Astrocyte of the cerebellum (primary cell): ENCODE data around the gene KRTAP1-5.

Experiments
- DNase-seq: peaks from one replicate; pipeline ENCODE4 v3.0.0-alpha.2; 2011; ENCODE audit warnings: low read depth
- H3K4me3 ChIP-seq: 2 replicates; pipeline ENCODE4 v1.5.1; 2011; ENCODE audit warnings: mild to moderate bottlenecking, low read depth, low read length, moderate library complexity
- CTCF ChIP-seq: IDR thresholded peaks from 2 replicates; pipeline ENCODE4 v1.5.1; 2012; ENCODE audit warnings: low read length, low read depth, moderate library complexity, mild to moderate bottlenecking; ENCODE audit errors: missing control alignments
- in situ Hi-C: cut with HindIII; loops from 2 replicates; pipeline ENCODE4 v1.10.0; 2017; ENCODE audit warnings: low sequenced_read_pairs

Gene KRTAP1-5

DNA sequence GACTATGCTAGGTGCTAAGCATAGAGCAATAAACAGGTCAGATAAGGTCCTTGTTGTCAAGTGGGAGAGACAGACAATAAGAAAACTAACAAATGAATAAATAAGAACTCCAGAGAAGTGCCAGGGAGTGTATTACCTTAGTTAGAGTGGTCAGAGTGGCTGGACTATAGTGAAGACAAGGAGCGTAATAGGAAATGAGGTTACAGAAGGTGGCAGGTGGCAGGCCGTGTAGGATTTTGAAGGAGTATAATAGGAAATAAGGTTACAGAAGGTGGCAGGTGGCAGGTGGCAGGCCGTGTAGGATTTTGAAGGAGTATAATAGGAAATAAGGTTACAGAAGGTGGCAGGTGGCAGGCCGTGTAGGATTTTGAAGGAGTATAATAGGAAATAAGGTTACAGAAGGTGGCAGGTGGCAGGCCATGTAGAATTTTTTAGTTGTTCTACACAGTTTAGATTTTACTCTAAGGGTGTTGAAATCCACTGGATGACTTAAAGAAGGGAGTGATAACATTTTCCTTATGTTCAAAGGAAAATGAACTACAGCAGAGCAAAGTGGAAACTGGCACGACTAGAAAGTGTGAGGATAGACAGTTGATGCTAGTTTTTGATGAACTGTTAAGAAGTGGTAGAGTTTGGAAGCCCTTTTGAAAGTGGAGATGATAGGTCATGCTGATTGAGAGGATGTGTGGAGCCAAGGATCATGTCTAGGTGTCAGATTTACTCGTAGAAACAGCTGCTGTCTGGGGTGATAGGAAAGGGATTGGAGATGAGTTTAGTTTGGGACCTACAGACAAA, 14.5 kb downstream of the KRTAP1-5 start:
- DNase-seq = no peak
- no peak for TF ChIP-seq CTCF
- H3K4me3 ChIP-seq = no peak overlapping the region
- in situ Hi-C loops = no loop called here

DNA sequence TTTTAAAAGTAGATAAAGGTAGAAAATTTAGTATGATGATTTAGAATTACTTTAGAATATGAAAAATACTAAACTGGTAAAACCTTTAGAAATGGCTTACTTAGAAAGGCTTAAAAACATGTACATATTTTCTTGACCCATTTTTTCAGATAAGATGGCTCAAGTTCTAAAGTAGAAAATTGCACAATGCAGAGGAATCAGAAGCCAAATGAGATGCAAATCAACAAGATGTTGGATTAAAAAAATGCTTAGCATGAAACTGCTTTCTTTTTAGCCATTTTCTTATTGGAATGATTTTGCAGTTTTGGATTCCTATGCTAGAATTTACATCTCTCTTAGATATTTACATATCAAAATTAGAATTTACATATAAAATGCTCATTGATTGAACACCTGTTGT, 16.6 kb downstream of the KRTAP1-5 start:
- in situ Hi-C loops = no loop called here
- TF ChIP-seq CTCF = no peak
- H3K4me3 ChIP-seq = no peak overlapping the region
- no peak for DNase-seq

DNA sequence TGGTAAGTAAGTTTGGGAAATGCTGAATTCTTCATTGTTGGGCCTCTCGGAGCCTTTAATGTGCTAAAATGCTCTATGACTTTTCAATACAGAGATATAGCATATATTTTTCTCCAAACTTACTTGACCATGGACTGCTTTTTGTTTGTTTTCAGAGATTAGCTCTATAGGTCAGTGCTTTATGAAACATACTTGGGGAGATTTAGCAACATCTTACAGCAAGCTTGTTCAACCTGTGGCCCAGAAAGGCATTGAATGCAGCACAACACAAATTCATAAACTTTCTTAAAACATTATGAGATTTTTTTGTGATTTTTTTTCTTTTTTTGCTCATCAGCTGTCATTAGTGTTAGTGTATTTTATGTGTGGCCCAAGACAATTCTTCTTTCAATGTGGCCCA, 17.1 kb downstream of the KRTAP1-5 start:
- DNase-seq = no peak
- no peak overlapping the region for H3K4me3 ChIP-seq
- no peak for TF ChIP-seq CTCF
- in situ Hi-C loops = no loop called here

DNA sequence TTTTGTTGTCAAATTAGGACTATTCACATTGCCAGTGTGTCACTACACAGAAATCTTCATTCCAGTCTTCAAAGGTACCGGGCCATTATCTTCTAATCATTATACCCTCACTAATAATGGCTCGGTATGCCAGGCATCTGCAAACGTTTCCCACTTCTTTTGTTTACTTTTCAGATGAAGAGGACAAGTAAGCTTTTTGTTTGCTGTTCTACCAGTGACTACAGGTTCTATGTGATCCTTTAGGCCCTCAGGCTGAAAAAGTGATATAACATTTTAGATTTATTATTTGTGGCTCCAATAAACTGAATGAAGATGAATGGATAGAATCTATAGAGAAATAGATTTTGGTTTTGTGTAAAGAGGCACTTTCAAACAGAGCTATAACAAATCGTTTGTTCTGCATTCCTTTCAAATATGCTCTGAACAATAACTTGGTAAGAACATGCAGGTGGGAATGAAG, 17.7 kb downstream of the KRTAP1-5 start:
- no peak for DNase-seq
- in situ Hi-C loops = no loop called here
- no peak for TF ChIP-seq CTCF

DNA sequence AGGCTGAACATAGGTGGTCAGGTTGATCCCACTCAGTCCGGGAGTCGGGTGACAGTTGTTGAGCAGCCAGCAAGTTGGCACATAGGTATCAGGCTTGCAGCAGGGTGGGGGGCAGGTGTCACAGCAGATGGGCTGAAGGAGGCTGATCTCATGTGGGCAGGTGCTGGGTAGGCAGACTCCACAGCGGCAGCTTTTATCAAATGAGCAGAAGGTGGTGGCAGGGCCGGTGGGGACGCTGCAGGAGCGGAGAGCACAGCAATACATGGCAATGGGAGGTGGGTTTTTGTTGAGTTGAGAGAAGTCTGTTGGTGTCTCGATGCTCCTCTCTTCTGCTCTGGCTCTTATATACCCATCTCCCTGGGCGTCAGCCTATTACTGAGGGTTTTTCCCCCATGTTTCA, 18.2 kb downstream of the KRTAP1-5 start, which contains the start of gene KRTAP3-1:
Gene KRTAP3-1 (minus strand): TSS at position 318 of the 400 bp plus-strand sequence. CDS start 54 bp downstream, at position 264.
- in situ Hi-C loops = no loop called here
- no peak for TF ChIP-seq CTCF
- no peak within 1 kb of the TSS for H3K4me3 ChIP-seq

More for the DNA sequence above, 17.7 kb downstream of the KRTAP1-5 start:
- H3K4me3 ChIP-seq = no peak overlapping the region

GRCh38 chr17:41004397-41004796, 22.6 kb downstream of the KRTAP1-5 start:
- no peak for TF ChIP-seq CTCF
- H3K4me3 ChIP-seq = no peak overlapping the region
- in situ Hi-C loops = no loop called here
- DNase-seq = no peak

More for the DNA sequence above, 18.2 kb downstream of the KRTAP1-5 start, which contains the start of gene KRTAP3-1:
- no peak for DNase-seq
